ENCODE results near the gene LCN15. TPM values are rescaled to one million over a fixed set of nuclear protein-coding genes. Genes with fewer than 3 reads are reported as not detected.
"Not testable (repeated sequence)": the region's sequence is repeated elsewhere in the genome, so short reads cannot be mapped to it uniquely, and the experiment has no call there.

The LCN15 gene
- total RNA-seq, 1 donor from 2014 or later: not detected

GRCh38 chr9:136774416-136775045 is 10.2 kb upstream of the LCN15 start:
- DNase-seq: no peak

- no peak for DNase-seq
Observed at GRCh38 chr9:136773386-136774044, 9.2 kb upstream of the LCN15 start.

- DNase-seq: no peak
Observed at GRCh38 chr9:136771907-136772415, 7.6 kb upstream of the LCN15 start.

- no peak for DNase-seq
Observed at GRCh38 chr9:136769710-136770191, 5.4 kb upstream of the LCN15 start.

- not testable (repeated sequence) for DNase-seq
Observed at GRCh38 chr9:136766410-136767120, 2.2 kb upstream of the LCN15 start.

- DNase-seq: not testable (repeated sequence)
Observed at GRCh38 chr9:136765745-136766409, 1.6 kb upstream of the LCN15 start.

GRCh38 chr9:136765041-136765440 is 723 bp upstream of the LCN15 start:
- DNase-seq: no peak

- no peak for DNase-seq
Observed at GRCh38 chr9:136763649-136764035, 676 bp downstream of the LCN15 start.

GRCh38 chr9:136762915-136763648 is 1.2 kb downstream of the LCN15 start:
- DNase-seq: no peak

- DNase-seq: no peak
Observed at GRCh38 chr9:136762221-136762691, 2.1 kb downstream of the LCN15 start.

- no peak for DNase-seq
Observed at GRCh38 chr9:136761545-136761981, 2.8 kb downstream of the LCN15 start.

- peak; percentile 71 for DNase-seq
Observed at GRCh38 chr9:136760834-136761544, 3.3 kb downstream of the LCN15 start.

GRCh38 chr9:136760424-136760823 is 3.9 kb downstream of the LCN15 start:
- no peak for DNase-seq

GRCh38 chr9:136759436-136760325 is 4.6 kb downstream of the LCN15 start:
- DNase-seq: no peak

GRCh38 chr9:136759001-136759400 is 5.3 kb downstream of the LCN15 start:
- DNase-seq: no peak

GRCh38 chr9:136757751-136758140 is 6.6 kb downstream of the LCN15 start:
- DNase-seq: no peak

- no peak for DNase-seq
Observed at GRCh38 chr9:136757328-136757727, 7.0 kb downstream of the LCN15 start.

- DNase-seq: no peak
Observed at GRCh38 chr9:136756836-136757235, 7.5 kb downstream of the LCN15 start.

- no peak for DNase-seq
Observed at GRCh38 chr9:136756134-136756438, 8.2 kb downstream of the LCN15 start.

Data from occipital lobe (tissue), 2 donors.